ENCODE data around the gene SYNDIG1L.

- TF ChIP-seq, protein P1, sequence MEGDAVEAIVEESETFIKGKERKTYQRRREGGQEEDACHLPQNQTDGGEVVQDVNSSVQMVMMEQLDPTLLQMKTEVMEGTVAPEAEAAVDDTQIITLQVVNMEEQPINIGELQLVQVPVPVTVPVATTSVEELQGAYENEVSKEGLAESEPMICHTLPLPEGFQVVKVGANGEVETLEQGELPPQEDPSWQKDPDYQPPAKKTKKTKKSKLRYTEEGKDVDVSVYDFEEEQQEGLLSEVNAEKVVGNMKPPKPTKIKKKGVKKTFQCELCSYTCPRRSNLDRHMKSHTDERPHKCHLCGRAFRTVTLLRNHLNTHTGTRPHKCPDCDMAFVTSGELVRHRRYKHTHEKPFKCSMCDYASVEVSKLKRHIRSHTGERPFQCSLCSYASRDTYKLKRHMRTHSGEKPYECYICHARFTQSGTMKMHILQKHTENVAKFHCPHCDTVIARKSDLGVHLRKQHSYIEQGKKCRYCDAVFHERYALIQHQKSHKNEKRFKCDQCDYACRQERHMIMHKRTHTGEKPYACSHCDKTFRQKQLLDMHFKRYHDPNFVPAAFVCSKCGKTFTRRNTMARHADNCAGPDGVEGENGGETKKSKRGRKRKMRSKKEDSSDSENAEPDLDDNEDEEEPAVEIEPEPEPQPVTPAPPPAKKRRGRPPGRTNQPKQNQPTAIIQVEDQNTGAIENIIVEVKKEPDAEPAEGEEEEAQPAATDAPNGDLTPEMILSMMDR (conservative IDR thresholded peaks at IDR 0.05) = no peak
- no peak for TF ChIP-seq ZFX (IDR thresholded peaks at IDR 0.05)
Observed at GRCh38 chr14:74368441-74368840, 57.6 kb downstream of the SYNDIG1L start.
